ENCODE results near the gene GUCY1A2. TPM values are rescaled to one million over a fixed set of nuclear protein-coding genes. Genes with fewer than 3 reads are reported as not detected.

The GUCY1A2 gene
- total RNA-seq, 1 donor from 2014 or later = 23.5 TPM

- Histone ChIP-seq H3K27ac (no peak overlapping the region), H3K9me3 (no peaks in the 10 kb centered on the region), H3K4me1 (no peaks in the 10 kb centered on the region), H3K4me3 (no peak overlapping the region), H3K36me3 (no peaks in the 10 kb centered on the region), H3K27me3 (ENCODE audit: low read depth) (no peaks in the 10 kb centered on the region)
- intact Hi-C loops (cut with DNase I) = no loop called here
- no peak for DNase-seq
- TF ChIP-seq CTCF (IDR thresholded peaks at IDR 0.05) = no peak
- ATAC-seq = no peak
These were observed 165.5 kb downstream of the GUCY1A2 start for GRCh38 chr11:106852779-106853178.

GRCh38 chr11:106848526-106848925 is 169.8 kb downstream of the GUCY1A2 start:
- no peaks in the 10 kb centered on the region for H3K4me1 ChIP-seq
- H3K36me3 ChIP-seq = no peaks in the 10 kb centered on the region
- no peak overlapping the region for H3K4me3 ChIP-seq
- H3K27ac ChIP-seq = no peak overlapping the region
- no peaks in the 10 kb centered on the region for H3K9me3 ChIP-seq
- no peak for ATAC-seq
- no peak for DNase-seq
- TF ChIP-seq CTCF (IDR thresholded peaks at IDR 0.05) = no peak
- intact Hi-C loops (cut with DNase I) = no loop called here
- no peaks in the 10 kb centered on the region for H3K27me3 ChIP-seq (ENCODE audit: low read depth)

DNA sequence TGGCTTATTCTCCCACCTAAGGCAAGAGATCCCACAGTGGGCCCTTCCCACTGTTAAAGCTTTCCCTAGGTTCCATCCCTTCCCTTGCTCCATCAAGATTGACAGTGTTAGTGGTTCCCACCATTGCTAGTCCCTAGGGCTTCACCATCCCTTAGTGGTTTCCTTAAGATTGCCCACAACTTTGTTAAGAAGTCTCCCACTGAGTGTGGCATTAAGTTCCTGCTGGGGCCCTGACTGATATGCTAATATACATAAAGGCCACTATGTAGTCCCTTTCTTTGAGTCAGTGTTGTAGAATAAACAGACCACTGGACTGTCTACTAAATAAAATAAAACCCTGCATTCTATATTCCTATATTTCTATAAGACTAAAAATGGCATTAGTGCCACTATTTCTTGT is 176.1 kb downstream of the GUCY1A2 start:
- ATAC-seq (no peak), DNase-seq (no peak)
- H3K27me3 ChIP-seq (ENCODE audit: low read depth) = no peaks in the 10 kb centered on the region
- intact Hi-C loops (cut with DNase I) = no loop called here
- H3K27ac ChIP-seq = no peak overlapping the region
- H3K4me1 ChIP-seq = no peaks in the 10 kb centered on the region
- H3K9me3 ChIP-seq = no peaks in the 10 kb centered on the region
- H3K4me3 ChIP-seq = no peak overlapping the region
- no peaks in the 10 kb centered on the region for H3K36me3 ChIP-seq
- TF ChIP-seq CTCF (IDR thresholded peaks at IDR 0.05) = no peak

- no peak for TF ChIP-seq CTCF (IDR thresholded peaks at IDR 0.05)
- Histone ChIP-seq H3K27me3 (ENCODE audit: low read depth) (no peaks in the 10 kb centered on the region), H3K36me3 (no peaks in the 10 kb centered on the region), H3K4me1 (no peaks in the 10 kb centered on the region), H3K27ac (no peak overlapping the region), H3K4me3 (no peak overlapping the region), H3K9me3 (no peaks in the 10 kb centered on the region)
- ATAC-seq (no peak), DNase-seq (no peak)
- intact Hi-C loops (cut with DNase I) = no loop called here
These were observed 177.3 kb downstream of the GUCY1A2 start for GRCh38 chr11:106840947-106841346.

GRCh38 chr11:106840146-106840545 is 178.1 kb downstream of the GUCY1A2 start:
- H3K27me3 ChIP-seq (ENCODE audit: low read depth) = no peaks in the 10 kb centered on the region
- ATAC-seq = no peak
- H3K9me3 ChIP-seq = no peaks in the 10 kb centered on the region
- no peak for TF ChIP-seq CTCF (IDR thresholded peaks at IDR 0.05)
- no peak overlapping the region for H3K27ac ChIP-seq
- intact Hi-C loops (cut with DNase I) = no loop called here
- no peaks in the 10 kb centered on the region for H3K36me3 ChIP-seq
- no peak overlapping the region for H3K4me3 ChIP-seq
- no peaks in the 10 kb centered on the region for H3K4me1 ChIP-seq
- no peak for DNase-seq

DNA sequence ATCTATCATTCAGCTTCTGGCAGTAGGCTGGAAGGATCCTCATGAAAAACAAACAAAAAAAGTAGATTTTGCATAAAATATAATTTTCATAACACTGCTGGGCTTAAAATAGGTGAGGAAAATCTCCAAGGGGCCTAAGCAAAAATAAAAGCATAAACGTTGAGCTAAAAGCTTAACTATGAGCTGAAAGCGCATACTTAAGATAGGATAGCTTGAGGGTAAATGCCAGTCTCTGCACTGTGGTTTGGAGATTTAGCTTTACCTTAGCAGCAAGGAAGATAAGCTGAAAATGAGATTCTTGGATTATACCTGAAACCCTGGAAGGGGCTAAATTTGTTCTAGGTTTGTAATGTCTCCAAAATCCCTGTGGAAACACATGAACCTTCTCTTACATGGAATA is 183.7 kb downstream of the GUCY1A2 start:
- H3K4me3 ChIP-seq = no peak overlapping the region
- DNase-seq = no peak
- H3K36me3 ChIP-seq = no peaks in the 10 kb centered on the region
- H3K27me3 ChIP-seq (ENCODE audit: low read depth) = no peaks in the 10 kb centered on the region
- ATAC-seq = no peak
- no peak for TF ChIP-seq CTCF (IDR thresholded peaks at IDR 0.05)
- no peak overlapping the region for H3K27ac ChIP-seq
- H3K9me3 ChIP-seq = no peaks in the 10 kb centered on the region
- no peaks in the 10 kb centered on the region for H3K4me1 ChIP-seq
- intact Hi-C loops (cut with DNase I) = no loop called here
